Type B pancreatic cell (in vitro differentiated cells): Measurements from ENCODE around the gene MOB3A. TPM values are rescaled to one million over a fixed set of nuclear protein-coding genes. Genes with fewer than 3 reads are reported as not detected.

Experiments used
- DNase-seq: peaks from one replicate; pipeline ENCODE4 v3.0.0; 2021; ENCODE audit warnings: mixed read lengths; ENCODE audit not compliant: unreplicated experiment; ENCODE audit errors: extremely low spot score
- H3K27ac Mint-ChIP-seq: 2 replicates; pipeline ENCODE4 v1.8.0; 2021; ENCODE audit warnings: mild to moderate bottlenecking, mixed read lengths
- H3K27me3 Mint-ChIP-seq: 2 replicates; pipeline ENCODE4 v1.8.0; 2021; ENCODE audit warnings: mixed read lengths
- H3K36me3 Mint-ChIP-seq: 2 replicates; pipeline ENCODE4 v1.8.0; 2021; ENCODE audit warnings: mixed read lengths
- H3K4me1 Mint-ChIP-seq: one replicate; pipeline ENCODE4 v1.8.0; 2021; ENCODE audit warnings: mixed read lengths; ENCODE audit not compliant: unreplicated experiment
- H3K4me3 Mint-ChIP-seq: 2 replicates; pipeline ENCODE4 v1.8.0; 2021; ENCODE audit warnings: mild to moderate bottlenecking, mixed read lengths
- H3K9me3 Mint-ChIP-seq: 2 replicates; pipeline ENCODE4 v1.8.0; 2021; ENCODE audit warnings: mixed read lengths
- total RNA-seq: library from RNA; stranded (reverse); gene quantifications from 2 replicates; pipeline ENCODE4 v1.2.1, GENCODE V29; 2021; ENCODE audit warnings: low replicate concordance
- TF ChIP-seq, protein P1 (sequence below): fragments of 200-600 bp; sonication (generic); conservative IDR thresholded peaks from 2 replicates; pipeline ENCODE4 v1.5.0; 2021; ENCODE audit warnings: antibody characterized with exemption, mild to moderate bottlenecking

The MOB3A gene
- total RNA-seq, 1 donor from 2014 or later = 34.6 TPM

DNA sequence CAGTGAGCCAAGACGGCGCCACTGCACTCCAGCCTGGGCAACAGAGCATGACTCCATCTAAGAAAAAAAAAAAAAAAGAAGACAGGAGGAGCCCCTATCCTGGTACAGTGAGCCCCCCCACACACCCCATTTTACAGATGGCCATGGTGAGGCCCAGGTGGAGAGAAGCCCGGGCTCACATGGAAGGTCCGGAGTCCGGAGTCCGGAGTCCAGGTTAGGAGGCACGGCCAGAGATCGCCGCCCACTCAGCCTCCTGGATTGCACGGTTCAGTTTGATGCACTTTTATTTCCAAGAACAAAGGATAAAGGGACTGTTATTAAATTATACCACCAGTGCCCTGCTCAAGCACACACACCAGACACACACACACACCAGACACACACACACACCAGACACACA, 69.4 kb downstream of the MOB3A start:
- DNase-seq = no peak
- TF ChIP-seq, protein P1, sequence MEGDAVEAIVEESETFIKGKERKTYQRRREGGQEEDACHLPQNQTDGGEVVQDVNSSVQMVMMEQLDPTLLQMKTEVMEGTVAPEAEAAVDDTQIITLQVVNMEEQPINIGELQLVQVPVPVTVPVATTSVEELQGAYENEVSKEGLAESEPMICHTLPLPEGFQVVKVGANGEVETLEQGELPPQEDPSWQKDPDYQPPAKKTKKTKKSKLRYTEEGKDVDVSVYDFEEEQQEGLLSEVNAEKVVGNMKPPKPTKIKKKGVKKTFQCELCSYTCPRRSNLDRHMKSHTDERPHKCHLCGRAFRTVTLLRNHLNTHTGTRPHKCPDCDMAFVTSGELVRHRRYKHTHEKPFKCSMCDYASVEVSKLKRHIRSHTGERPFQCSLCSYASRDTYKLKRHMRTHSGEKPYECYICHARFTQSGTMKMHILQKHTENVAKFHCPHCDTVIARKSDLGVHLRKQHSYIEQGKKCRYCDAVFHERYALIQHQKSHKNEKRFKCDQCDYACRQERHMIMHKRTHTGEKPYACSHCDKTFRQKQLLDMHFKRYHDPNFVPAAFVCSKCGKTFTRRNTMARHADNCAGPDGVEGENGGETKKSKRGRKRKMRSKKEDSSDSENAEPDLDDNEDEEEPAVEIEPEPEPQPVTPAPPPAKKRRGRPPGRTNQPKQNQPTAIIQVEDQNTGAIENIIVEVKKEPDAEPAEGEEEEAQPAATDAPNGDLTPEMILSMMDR = no peak
- H3K4me1 Mint-ChIP-seq = no peaks in the 10 kb centered on the region
- no peak overlapping the region for H3K27ac Mint-ChIP-seq
- no peaks in the 10 kb centered on the region for H3K9me3 Mint-ChIP-seq
- no peaks in the 10 kb centered on the region for H3K27me3 Mint-ChIP-seq
- H3K36me3 Mint-ChIP-seq = no peaks in the 10 kb centered on the region
- H3K4me3 Mint-ChIP-seq = no peak overlapping the region

DNA sequence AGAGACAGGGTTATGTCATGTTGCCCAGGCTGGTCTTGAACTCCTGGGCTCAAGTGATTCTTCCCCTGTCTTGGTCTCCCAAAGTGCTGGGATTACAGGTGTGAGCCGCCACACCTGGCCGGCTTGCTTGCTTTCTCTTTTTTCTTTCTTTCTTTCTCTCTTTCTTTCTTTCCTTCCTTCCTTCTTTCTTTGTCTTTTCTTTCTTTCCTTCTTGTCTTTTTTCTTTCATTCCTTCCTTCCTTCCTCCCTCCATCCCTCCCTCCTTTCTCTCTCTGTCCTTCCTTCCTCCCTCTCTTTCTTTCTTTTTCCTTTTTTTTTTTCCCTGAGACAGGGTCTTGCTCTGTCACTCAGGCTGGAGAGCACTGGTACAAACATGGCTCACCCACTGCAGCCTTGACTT, 73.8 kb downstream of the MOB3A start:
- Mint-ChIP-seq H3K4me3 (no peak overlapping the region), H3K27me3 (no peaks in the 10 kb centered on the region), H3K36me3 (no peaks in the 10 kb centered on the region), H3K27ac (no peak overlapping the region), H3K4me1 (no peaks in the 10 kb centered on the region), H3K9me3 (no peaks in the 10 kb centered on the region)
- DNase-seq = no peak
- TF ChIP-seq, protein P1 = no peak

DNA sequence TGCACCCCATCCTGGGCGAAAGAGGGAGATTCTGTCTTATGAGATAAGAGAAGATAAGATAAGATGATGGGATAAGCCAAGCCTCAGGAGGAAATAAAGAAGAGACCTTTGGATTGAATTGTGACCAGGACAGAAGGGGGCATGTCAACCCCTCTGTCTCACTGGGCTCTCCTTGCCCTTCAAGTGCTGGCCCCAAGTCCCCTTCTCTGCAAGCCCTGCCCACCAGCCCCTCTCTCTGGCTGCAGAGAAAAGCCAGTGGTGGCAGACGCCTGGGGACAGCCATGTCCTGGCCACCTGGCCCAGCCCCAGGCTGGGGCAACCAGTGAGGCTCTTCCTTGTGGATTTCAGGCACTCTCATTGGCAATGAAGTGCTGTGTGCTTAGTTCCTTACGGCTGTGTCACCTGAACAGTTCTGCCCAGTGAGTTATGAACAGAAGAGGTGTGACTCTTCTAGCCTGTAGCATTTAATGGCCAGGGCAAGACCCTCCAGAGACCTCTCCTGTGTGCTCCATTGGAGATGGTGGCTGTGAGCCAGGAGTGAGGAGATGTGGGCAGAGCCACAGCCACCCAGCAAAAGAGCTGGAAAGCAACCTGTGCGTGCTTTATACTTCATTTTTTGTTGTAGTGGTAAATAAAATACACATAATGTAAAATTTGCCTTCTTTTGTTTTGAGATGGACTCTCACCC, 74.5 kb downstream of the MOB3A start:
- DNase-seq = no peak
- no peaks in the 10 kb centered on the region for H3K36me3 Mint-ChIP-seq
- no peaks in the 10 kb centered on the region for H3K27me3 Mint-ChIP-seq
- no peak overlapping the region for H3K4me3 Mint-ChIP-seq
- TF ChIP-seq, protein P1 = no peak
- H3K4me1 Mint-ChIP-seq = no peaks in the 10 kb centered on the region
- H3K9me3 Mint-ChIP-seq = no peaks in the 10 kb centered on the region
- no peak overlapping the region for H3K27ac Mint-ChIP-seq

Other genes with a start within 250 kb of the MOB3A start
- 36.4 and 37.9 TPM in 2 replicates for gene REXO1, start 247.8 kb downstream of the MOB3A start, total RNA-seq
- 17.9 and 18.1 TPM in 2 replicates for gene KLF16, start 232.7 kb downstream of the MOB3A start, total RNA-seq
- 60.4 and 62.0 TPM in 2 replicates for gene ABHD17A, start 210.8 kb downstream of the MOB3A start, total RNA-seq
- 12.1 and 13.9 TPM in 2 replicates for gene ADAT3, start 190.9 kb downstream of the MOB3A start, total RNA-seq
- gene SCAMP4, start 190.9 kb downstream of the MOB3A start, total RNA-seq = 76.9 and 90.6 TPM in 2 replicates
- gene CSNK1G2, start 155.2 kb downstream of the MOB3A start, total RNA-seq = 68.9 and 71.6 TPM in 2 replicates
- gene BTBD2, start 80.6 kb downstream of the MOB3A start, total RNA-seq = 72.5 and 118 TPM in 2 replicates
- gene MKNK2, start 45.1 kb downstream of the MOB3A start, total RNA-seq = 118 and 120 TPM in 2 replicates
- 4.9 and 7.4 TPM in 2 replicates for gene IZUMO4, start 589 bp upstream of the MOB3A start, total RNA-seq
- gene AP3D1, start 55.2 kb upstream of the MOB3A start, total RNA-seq = 127 and 139 TPM in 2 replicates
- 68.8 and 76.3 TPM in 2 replicates for gene DOT1L, start 67.6 kb upstream of the MOB3A start, total RNA-seq
- 107 and 131 TPM in 2 replicates for gene PLEKHJ1, start 140.0 kb upstream of the MOB3A start, total RNA-seq
- 95.5 and 129 TPM in 2 replicates for gene SF3A2, start 140.5 kb upstream of the MOB3A start, total RNA-seq
- gene AMH, start 153.0 kb upstream of the MOB3A start, total RNA-seq = 13.8 and 49.5 TPM in 2 replicates
- gene JSRP1, start 160.1 kb upstream of the MOB3A start, total RNA-seq = 0.72 TPM in 1 of 2 replicates, not detected in the other
- 0.10 TPM in 1 of 2 replicates, not detected in the other for gene PEAK3, start 185.8 kb upstream of the MOB3A start, total RNA-seq
- gene LINGO3, start 211.8 kb upstream of the MOB3A start, total RNA-seq = not detected in 2 replicates
- 125 and 134 TPM in 2 replicates for gene LSM7, start 232.3 kb upstream of the MOB3A start, total RNA-seq
- gene SPPL2B, start 232.4 kb upstream of the MOB3A start, total RNA-seq = 131 and 149 TPM in 2 replicates